ENCODE results near the gene TXK.

TXK gene

GRCh38 chr4:48068182-48068581 lies 65.9 kb downstream of the TXK start:
- TF ChIP-seq EZH2phosphoT487 (IDR thresholded peaks at IDR 0.05; ENCODE audit: borderline replicate concordance): no peak
- TF ChIP-seq, protein P1, sequence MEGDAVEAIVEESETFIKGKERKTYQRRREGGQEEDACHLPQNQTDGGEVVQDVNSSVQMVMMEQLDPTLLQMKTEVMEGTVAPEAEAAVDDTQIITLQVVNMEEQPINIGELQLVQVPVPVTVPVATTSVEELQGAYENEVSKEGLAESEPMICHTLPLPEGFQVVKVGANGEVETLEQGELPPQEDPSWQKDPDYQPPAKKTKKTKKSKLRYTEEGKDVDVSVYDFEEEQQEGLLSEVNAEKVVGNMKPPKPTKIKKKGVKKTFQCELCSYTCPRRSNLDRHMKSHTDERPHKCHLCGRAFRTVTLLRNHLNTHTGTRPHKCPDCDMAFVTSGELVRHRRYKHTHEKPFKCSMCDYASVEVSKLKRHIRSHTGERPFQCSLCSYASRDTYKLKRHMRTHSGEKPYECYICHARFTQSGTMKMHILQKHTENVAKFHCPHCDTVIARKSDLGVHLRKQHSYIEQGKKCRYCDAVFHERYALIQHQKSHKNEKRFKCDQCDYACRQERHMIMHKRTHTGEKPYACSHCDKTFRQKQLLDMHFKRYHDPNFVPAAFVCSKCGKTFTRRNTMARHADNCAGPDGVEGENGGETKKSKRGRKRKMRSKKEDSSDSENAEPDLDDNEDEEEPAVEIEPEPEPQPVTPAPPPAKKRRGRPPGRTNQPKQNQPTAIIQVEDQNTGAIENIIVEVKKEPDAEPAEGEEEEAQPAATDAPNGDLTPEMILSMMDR (conservative IDR thresholded peaks at IDR 0.05; ENCODE audit: low read length): no peak
- Histone ChIP-seq H4K20me1 (ENCODE audit: insufficient read depth, low read length, poor library complexity, severe bottlenecking) (no peaks in the 10 kb centered on the region), H2AFZ (ENCODE audit: low read length) (no peak overlapping the region), H3K4me1 (ENCODE audit: insufficient read depth, low read length, poor library complexity, severe bottlenecking) (no peaks in the 10 kb centered on the region), H3K9ac (ENCODE audit: low read depth, low read length, poor library complexity, severe bottlenecking) (no peak overlapping the region), H3K27me3 (ENCODE audit: insufficient read depth, low read length, poor library complexity, severe bottlenecking) (no peaks in the 10 kb centered on the region), H3K9me3 (ENCODE audit: insufficient read depth, low read depth, low read length) (no peaks in the 10 kb centered on the region), H3K36me3 (ENCODE audit: insufficient read depth, low read length) (no peaks in the 10 kb centered on the region), H3F3A (ENCODE audit: low read depth) (no peaks in the 10 kb centered on the region), H3K4me3 (ENCODE audit: low read length, poor library complexity, severe bottlenecking) (no peak overlapping the region), H3K79me2 (ENCODE audit: insufficient read depth, low read length) (no peaks in the 10 kb centered on the region), H3K9me2 (replicated peaks; ENCODE audit: low read depth, low read length) (no peaks in the 10 kb centered on the region), H3K4me2 (ENCODE audit: low read depth, low read length, poor library complexity, severe bottlenecking) (no peak overlapping the region)

GRCh38 chr4:48067536-48067935 lies 66.5 kb downstream of the TXK start:
- no peak for TF ChIP-seq EZH2phosphoT487 (IDR thresholded peaks at IDR 0.05; ENCODE audit: borderline replicate concordance)
- TF ChIP-seq, protein P1 (conservative IDR thresholded peaks at IDR 0.05; ENCODE audit: low read length): no peak
- Histone ChIP-seq H3K9ac (ENCODE audit: low read depth, low read length, poor library complexity, severe bottlenecking) (no peak overlapping the region), H3K9me3 (ENCODE audit: insufficient read depth, low read depth, low read length) (no peaks in the 10 kb centered on the region), H3K9me2 (replicated peaks; ENCODE audit: low read depth, low read length) (no peaks in the 10 kb centered on the region), H3F3A (ENCODE audit: low read depth) (no peaks in the 10 kb centered on the region), H3K4me1 (ENCODE audit: insufficient read depth, low read length, poor library complexity, severe bottlenecking) (no peaks in the 10 kb centered on the region), H3K27me3 (ENCODE audit: insufficient read depth, low read length, poor library complexity, severe bottlenecking) (no peaks in the 10 kb centered on the region), H2AFZ (ENCODE audit: low read length) (no peak overlapping the region), H3K4me2 (ENCODE audit: low read depth, low read length, poor library complexity, severe bottlenecking) (no peak overlapping the region), H4K20me1 (ENCODE audit: insufficient read depth, low read length, poor library complexity, severe bottlenecking) (no peaks in the 10 kb centered on the region), H3K36me3 (ENCODE audit: insufficient read depth, low read length) (no peaks in the 10 kb centered on the region), H3K4me3 (ENCODE audit: low read length, poor library complexity, severe bottlenecking) (no peak overlapping the region), H3K79me2 (ENCODE audit: insufficient read depth, low read length) (no peaks in the 10 kb centered on the region)

DNA sequence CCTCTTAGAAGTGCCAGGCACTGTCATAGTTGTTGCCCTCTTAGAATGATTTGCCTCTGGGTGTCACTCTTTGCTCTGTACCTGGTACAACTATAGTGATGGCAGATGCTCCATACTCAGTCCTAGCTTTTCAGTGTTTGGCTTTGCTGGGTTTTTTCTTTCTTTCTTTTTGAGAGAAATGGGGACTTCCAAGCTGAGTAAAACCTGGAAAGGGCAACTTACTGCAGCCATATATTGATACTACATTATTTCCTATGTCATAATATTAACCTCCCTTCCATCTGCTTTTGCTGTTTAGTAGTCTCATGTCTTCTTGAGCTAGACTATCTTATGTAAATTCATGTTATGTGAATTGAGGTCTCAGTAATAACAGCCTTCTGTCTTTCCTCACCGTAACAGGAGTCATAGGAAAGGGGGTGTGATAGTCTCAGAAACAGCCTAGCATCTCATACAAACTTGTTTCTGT lies 68.4 kb downstream of the TXK start:
- no peak overlapping the region for H3K4me3 ChIP-seq (ENCODE audit: low read length, poor library complexity, severe bottlenecking)
- no peak overlapping the region for H3K9ac ChIP-seq (ENCODE audit: low read depth, low read length, poor library complexity, severe bottlenecking)
- H3K9me3 ChIP-seq (ENCODE audit: insufficient read depth, low read depth, low read length): no peaks in the 10 kb centered on the region
- no peaks in the 10 kb centered on the region for H3K9me2 ChIP-seq (replicated peaks; ENCODE audit: low read depth, low read length)
- TF ChIP-seq, protein P1 (conservative IDR thresholded peaks at IDR 0.05; ENCODE audit: low read length): no peak
- no peak for TF ChIP-seq EZH2phosphoT487 (IDR thresholded peaks at IDR 0.05; ENCODE audit: borderline replicate concordance)
- H2AFZ ChIP-seq (ENCODE audit: low read length): no peak overlapping the region
- no peak overlapping the region for H3K4me2 ChIP-seq (ENCODE audit: low read depth, low read length, poor library complexity, severe bottlenecking)
- no peaks in the 10 kb centered on the region for H3K4me1 ChIP-seq (ENCODE audit: insufficient read depth, low read length, poor library complexity, severe bottlenecking)
- no peaks in the 10 kb centered on the region for H3K27me3 ChIP-seq (ENCODE audit: insufficient read depth, low read length, poor library complexity, severe bottlenecking)
- H4K20me1 ChIP-seq (ENCODE audit: insufficient read depth, low read length, poor library complexity, severe bottlenecking): no peaks in the 10 kb centered on the region
- no peaks in the 10 kb centered on the region for H3F3A ChIP-seq (ENCODE audit: low read depth)
- H3K79me2 ChIP-seq (ENCODE audit: insufficient read depth, low read length): no peaks in the 10 kb centered on the region
- H3K36me3 ChIP-seq (ENCODE audit: insufficient read depth, low read length): no peaks in the 10 kb centered on the region
